NCI-H2171 treated with DMSO at 0.1 percent for 48 hours (cell line): Measurements from ENCODE around the gene FRY.
"Not testable (repeated sequence)": the region's sequence is repeated elsewhere in the genome, so short reads cannot be mapped to it uniquely, and the experiment has no call there.

Source experiments
- DNase-seq: peaks from one replicate; lab custom pipeline; 2025; lab: John Stamatoyannopoulos, UW

The FRY gene

DNA sequence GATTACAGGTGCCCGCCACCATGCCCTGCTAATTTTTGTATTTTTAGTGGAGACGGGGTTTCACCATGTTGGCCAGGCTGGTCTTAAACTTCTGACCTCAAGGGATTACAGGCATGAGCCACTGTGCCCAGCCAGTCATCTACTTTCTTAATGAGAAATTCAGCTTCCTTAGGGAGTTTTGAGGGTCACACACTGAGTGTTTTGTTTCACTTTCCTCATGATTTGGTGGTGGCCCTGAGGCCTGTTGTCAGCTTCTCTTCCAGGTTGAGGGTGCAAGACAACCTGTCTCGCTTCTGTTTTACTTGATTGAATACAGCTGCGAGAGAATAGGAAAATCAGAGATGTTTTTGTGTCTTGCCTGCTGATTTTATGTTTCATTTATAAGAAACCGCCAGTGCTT is 9.9 kb downstream of the FRY start:
- DNase-seq, result no peak

DNA sequence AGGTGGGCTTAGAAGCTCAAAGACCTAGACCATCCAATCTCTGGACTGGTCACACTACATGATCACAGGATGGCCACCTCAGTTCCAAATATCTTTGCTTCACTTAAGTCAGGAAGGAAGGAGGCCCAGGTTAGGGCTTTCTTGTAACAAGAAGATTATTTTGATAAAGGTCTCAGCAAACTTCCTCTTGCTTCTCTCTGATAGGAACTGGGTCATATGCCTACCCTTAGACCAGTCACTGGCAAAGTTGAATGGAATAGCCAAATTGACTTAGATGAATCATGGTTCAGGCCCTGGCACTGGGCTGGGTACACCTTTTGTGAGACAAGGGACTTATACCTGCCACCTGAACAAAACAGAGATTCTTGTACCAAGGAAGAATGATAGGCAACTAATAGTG is 11.0 kb downstream of the FRY start:
- DNase-seq, result no peak

DNA sequence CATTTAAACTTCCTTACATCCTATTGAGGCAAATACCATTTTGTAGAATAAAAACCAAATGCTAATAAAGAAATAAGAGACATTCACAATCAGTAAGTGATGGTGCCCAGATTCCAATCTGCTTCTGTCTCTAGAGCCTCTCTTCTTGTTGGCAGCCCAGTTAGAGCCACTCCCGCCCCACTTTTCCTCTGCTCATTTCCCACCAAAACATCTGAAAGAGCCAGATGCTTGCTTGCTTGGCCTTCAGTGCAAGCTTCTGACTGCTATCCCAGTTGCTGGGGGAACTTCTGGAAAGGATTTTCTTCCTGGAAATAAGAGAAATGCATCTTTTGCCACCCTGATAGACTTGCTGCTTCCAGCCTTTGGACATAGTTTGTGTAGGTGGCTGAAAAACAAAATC is 12.9 kb downstream of the FRY start:
- no peak for DNase-seq

DNA sequence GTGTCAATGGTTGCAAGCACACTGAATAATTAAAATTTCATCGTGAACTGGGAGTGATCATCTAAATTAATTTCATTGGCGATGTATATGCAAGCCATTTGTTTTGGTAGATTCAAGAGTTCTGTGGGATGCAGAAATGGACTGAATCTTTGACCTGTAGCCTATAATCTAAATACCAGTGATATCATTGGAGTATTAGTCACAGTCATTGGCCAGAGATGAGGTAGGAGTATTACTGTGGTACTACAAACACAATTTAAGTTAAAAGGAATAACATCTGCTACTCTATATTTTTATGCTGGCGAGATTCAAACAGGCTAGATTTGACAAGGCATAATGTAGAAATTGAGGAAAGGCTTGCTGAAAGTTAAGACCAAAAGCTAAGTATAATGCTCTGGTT is 14.0 kb downstream of the FRY start:
- DNase-seq, result no peak

DNA sequence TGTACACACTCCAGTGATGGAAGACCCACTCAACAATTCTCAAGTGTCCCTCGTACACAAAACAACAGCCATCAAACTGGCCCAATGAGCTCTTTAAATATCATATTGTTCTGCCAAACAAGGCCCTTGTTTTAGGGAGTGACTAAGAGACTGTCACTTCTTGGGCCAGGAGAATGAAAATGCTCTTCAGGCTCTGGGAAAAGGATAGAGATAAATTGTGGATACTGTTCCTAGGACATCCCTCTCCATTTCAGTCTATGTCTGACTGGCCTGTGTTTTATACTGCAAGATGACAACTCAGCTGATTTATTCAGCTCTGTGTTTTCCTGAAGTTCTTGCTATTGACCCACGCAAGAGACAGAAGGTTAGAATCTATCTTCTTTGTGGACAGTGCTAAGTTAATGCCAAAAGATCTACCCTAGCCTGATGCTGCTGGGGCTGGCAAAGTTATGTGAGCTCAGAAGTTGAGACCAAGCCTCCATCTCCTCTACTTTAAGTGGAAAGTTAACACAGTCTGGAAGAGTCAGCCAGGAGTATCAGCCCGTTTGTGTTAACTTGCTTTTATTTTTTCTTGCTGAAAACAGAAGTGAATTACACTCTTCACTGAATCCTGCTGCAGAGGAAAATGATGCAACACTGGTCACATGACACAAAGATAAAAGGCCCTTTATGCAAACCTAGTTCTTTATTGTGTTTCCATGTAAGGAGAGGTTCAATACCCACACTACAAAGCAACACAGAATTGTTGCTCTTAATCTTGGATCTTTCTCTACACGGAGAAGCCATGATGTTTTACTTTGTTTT is 14.6 kb downstream of the FRY start:
- peak; percentile 80 for DNase-seq

DNA sequence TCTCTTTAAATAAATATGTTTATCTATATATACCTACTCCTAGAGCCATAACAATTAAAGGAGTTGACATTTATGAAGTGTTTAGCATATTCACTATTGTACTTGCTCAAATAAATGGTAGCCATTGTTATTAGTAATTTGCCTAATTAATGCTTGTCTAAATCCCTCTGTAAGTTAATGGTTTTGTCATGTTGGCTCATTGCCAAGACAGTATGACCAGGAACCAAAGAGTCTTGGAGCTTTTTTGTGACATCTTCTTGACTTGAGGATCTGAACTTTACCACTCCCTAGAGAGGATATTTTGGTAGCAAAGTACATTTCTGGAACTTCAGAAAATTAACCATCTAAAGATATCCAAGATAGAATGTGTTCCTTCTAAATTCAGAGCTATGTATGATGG is 15.5 kb downstream of the FRY start:
- no peak for DNase-seq

DNA sequence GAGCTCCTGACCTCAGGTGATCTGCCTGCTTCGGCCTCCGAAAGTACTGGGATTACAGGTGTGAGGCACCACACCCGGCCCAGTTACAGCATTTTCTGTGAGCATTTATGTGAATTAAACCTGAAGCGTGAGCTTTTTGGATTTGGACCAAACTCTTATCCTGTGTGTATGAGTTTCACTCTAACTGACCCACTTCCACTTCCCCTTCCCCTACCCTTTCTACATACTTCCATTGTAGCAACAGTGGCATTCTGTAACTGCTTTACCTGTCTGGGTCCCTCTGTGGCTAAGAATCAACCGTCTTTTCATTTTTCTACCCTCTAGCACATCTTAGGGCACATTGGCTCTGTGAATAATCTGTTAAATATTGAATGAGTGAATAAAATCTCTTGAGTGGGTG is 16.2 kb downstream of the FRY start:
- no peak for DNase-seq

DNA sequence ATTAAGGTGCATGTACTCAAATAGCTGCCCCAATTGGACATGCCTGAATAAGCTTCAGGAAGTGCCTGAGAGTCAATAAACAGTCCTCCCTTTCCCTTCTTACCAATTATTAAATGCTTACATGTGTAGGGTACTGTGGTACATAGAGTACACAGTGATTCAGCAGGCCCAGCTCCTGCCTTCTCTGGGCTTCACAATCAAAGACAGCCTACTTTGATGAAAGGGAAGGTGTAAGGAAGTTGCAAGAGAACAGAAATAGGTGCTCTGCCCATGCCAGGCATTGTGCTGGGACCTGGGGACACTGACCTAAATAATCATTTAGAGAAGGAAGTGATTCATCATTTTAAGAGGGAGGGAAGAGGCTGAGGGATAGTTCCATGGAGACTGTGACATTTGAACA is 17.2 kb downstream of the FRY start:
- DNase-seq, result no peak

DNA sequence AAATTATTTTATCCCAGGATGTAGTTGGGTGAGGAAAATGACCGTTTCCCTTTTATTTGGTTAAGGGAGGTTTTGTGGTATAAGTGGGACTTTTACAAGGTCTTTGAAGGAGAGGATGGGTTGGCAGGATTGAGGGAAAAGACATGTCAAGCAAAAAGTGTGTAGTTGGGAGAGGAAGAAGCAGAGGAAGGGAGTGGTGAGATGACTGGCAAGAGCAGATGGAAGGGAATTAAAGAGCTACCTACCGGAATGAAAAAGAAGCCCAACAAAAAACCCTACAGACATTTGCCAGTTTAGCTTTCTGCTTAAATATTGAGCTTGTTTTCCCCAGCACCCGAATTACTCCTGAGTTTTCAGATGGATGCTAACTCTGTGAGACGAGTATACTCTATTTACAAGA is 19.6 kb downstream of the FRY start:
- DNase-seq, result no peak

DNA sequence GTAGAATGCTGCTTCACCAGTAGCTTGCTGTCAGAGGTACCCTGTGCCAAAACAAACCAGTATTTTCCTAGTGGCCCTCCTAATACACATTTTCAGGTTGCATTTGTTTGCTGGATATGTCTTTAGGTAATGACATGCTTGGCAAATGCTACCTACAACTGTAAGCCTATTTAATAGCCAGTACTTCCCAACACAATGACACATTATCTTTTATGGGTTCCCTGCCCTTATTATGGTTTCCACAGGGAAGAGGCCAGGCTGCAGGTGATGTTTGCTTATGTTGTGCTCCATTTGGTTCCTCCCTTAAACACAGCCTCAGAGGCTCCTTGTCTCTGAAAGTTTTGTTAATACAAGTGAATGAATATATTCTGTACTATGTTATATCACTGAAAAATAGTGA is 24.7 kb downstream of the FRY start:
- DNase-seq, result no peak

DNA sequence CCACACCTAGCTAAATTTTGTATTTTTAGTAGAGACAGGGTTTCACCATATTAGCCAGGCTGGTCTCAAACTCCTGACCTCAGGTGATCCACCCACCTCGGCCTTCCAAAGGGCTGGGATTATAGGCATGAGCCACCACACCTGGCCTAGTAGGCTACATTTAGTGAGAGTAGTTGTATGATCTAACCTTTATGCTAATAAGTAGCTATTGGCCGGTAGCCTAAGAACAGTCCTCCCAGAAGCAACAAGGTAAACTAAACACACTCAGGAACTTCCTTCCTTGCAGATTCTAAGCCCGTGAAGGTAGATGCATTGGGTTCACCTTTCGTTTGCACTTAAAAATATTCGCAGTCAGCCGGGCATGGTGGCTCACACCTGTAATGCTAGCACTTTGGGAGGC is 25.8 kb downstream of the FRY start:
- DNase-seq, result not testable (repeated sequence)

DNA sequence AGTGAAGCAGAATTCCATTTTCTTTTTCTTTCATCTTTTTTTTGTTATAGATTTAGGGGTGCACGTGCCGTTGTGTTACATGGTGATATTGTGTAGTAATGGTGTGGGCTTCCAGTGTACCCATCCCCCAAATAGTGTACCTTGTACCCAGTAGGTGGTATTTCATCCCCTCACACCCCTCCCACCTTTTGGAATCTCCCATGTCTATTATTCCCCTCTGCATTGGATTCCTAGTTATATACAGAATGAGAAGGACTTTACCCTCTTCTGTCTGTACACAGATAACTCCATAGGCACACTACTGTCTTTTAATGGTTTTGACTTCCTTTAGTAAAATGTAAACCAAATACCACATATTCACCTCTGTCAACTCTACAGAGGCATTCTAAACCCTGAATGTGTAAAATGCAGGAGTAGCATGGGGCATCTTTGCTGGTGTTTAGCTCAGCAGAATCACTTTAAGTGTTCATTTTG is 28.0 kb downstream of the FRY start:
- no peak for DNase-seq

DNA sequence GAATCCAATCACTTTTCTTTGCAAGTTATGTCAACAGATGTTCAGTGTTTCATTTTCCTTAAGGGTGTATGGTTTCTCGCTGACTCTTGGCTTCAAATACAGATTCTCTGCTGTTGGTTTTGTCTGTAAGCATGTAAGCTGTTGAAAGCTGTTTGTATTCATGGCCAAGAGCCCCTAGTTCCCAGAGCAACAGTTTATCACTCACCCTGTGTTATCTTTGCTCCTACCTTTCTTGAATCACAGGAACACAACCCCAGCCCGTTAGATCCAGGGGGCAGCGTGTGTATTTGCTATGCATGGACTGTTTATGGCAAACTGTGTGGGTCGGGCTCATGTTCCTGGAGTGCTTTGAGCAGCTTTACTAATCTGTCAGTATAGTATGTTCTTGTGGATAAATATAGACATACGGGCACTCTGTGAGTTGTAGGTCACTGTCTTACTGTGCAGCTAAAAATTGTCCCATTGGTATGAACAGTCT is 28.9 kb downstream of the FRY start:
- no peak for DNase-seq

DNA sequence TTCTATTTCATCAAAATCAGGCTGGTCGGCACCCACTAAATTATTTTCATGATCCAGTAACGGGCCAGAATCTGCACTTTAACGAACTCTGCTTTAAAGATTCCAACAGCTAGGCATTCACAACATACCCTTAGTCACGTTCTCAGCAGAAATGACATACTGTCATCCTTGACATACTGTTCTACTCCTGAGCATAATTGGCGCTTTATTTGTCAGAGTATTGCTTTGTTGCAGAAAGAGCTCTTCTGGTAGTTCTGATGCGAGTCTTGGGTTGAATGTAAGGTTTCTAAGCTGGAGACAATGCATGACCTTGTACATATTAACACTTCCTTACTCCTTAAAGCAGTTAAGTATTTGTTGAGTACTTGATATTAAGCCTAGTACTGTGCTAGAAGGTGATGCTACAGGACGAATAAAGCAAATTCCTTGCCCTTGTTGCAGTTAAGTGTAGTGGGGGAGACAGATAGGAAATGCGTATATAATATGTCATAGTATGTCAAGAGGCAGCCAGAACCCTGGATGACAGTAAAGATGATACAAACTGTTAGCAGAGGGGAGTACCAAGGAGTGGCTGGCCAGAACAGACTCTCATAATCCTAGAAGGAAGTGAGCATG is 32.2 kb downstream of the FRY start:
- no peak for DNase-seq

DNA sequence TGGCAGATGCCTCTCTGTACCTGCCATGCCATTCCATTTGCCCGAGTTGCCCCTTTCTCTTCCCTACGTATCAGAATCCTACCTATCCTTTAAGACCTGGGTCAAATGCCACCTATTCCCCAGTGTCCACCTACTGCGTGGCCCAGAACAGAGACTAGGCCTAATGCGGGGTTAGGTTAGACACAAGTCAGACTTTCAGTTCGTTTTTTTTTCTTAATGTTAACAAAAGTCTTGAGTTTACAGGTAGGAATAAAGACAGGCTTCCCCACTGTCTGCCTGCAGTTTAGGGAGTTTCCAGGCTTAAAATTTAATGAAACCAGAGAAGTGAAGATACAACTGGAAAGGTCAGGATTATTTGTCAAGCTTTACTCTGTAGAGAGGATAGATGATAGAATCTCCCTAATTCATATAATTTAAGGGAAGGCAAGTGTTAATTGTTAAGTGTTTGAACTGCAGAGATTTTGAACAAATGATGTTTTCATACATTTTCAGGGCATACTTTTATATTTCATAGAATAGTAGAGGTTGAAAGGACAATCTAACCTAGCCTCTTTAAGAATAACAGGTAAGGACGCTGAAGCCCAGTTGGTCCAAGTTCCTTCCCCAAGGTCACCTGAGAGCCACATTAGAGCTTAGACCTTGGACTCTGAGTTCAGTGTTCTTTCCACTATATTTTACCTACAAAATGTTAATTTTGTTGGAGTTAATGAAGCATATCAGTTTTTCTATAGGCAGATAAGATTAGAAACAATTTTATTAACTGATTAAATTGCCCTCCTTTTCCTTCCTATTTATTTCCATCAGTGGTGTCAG is 35.8 kb downstream of the FRY start:
- DNase-seq, result no peak

DNA sequence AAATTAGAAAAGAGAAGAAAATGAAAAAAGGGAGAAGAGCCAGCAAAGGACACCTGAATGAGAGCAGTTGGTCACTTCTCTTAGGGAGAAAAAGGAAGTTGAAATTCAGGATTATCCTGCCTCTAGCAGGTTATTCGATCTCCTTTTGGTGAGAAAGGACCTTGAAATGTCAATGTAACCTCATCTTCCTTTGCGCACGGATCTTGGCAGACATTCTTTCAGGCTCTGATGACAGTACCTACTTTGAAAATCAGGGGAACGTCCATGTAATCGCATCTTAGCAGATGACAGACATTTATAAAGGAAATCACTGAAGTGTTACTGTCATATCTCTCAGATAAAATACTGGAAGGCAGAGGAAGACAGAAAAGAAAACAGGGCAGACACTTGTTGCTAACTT is 36.7 kb downstream of the FRY start:
- DNase-seq, result no peak

DNA sequence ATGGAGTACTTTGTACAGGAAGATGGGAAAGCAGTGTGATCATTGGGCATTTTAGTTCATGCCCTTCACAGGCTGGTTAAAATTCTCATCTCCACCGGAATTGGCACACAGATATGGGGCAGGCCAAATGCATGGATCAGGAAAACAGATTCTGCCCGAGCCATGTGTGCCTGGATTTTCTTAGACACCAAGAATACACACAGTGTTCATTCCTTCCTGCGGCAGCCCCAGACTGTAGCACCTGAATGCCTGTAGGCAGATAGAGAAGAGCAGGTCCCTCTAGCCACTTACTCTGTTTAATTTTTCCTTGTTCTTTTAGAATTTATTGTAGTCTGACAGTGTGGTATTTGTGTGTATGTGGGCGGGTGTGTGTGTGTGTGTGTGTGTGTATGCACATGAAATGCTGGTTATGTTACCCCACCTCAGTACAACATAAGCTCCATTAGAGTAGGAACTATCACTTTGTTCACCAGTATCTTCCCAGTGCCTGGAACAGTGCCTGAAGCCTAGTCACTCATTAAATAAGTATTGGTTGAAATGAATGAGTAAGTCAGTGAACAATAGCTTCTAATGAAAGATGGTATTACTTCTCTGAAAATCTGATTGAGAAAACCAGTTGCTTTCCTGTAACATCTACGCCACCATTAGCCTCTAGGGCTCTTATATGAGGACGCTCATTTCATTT is 41.7 kb downstream of the FRY start:
- DNase-seq, result no peak

DNA sequence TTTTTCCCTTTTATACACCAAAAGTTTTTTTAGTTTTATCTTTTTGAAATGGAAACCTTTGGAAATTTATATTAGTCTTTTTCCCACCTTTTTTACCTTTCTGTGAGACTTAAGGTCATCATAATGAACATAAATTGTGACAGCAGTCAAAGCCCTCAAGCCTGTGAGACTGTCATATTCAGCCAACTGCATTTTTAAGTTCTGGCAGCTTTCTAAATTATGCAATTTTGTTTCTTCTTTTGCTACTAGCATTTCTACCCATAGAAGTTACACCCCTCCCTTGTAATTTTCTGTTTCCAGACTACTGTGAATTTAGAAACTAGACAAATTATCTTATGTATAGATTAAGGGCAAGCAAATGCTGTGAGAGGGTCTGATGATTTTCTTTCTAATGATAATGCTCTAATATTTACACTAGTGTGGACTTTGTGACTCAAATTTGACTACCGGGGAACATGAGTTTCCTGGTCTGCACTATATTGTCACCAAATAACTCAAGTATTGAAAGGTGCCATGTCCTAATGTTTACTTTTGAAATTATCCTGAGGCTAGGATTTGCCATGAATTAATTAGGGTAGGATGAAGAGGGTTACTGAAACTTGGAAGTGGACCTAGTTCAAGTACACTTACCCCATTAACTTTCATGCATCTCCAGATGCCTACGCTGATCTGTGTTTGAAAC is 43.7 kb downstream of the FRY start:
- DNase-seq, result no peak

DNA sequence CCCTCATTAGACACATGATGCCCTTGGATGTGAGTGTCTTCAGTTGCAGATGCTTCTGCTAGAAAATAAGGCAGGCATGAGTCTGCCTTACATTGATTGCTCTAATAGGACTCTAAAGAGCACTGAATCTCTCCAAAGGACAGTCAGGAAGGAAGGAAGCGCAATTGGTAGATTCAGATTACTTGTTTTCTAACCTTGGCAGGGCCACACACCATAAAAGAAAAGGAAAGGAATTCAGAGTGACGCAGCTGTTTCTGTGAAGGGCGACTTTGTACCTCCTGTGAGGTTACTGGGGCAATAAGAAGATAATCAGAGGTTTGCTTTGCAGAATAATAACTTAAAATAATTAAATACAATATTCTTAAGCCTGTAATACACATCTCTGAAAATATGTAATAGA is 48.0 kb downstream of the FRY start:
- no peak for DNase-seq

DNA sequence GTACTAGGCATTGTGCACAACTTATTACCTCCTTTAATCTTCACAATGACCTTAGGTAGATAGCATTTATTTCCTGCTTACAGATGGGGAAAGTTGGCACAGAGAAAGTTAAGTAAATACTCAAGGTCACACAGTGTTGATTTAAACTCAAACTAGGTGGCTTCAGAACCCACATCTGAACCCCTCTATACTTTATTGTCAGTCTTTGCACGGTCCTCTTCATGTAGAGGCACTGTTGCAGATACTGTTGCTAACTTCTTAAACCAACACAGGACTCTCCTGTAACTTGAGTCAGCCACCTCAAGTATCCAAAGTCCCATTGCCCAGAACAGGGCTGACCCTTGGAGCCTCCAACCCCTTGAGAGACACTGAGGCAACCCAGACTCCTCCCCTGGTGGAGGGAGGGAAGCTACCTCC is 48.8 kb downstream of the FRY start:
- DNase-seq, result no peak

DNA sequence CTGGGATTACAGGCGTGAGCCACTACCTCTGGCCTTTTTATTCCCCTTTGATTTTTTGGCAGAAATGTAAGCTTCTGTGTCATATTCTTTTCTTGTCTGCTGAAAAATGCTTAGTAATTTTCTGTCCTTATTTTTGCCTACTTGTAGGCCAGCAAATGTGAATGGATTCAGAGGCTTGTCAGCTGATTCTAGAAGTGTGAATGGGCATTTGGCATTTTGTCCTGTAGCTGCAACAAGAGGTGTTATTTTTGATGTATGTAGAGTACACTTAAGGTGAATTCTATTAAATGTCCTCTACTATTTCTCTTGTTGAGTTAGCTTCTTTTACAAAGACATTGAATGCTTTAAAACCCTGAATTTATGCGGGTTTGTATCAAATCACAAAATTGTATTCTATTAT is 50.0 kb downstream of the FRY start:
- DNase-seq, result no peak

DNA sequence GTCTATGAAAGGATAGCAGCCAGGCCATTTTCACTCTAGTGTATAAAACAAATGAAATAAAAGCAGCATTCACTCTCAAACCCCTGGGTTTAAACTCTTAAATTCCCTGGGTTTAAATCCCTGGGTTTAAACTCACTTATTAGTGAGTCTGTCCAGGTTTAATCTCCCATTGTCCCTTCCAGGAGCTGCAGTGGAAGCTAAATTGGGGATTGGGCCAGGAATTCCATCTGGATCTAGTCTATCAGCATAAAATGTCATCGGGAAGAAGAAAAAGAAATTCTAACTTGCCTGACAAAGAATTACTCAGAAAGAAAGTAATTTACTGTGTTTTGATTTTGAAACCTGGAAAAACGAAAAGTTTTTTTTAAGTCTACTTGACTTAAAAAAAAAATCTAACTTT is 54.8 kb downstream of the FRY start:
- DNase-seq, result no peak
